ENCODE measurements around the gene USP53. TPM values are rescaled to one million over a fixed set of nuclear protein-coding genes. Genes with fewer than 3 reads are reported as not detected.

USP53 gene
- total and polyA plus RNA-seq, 2 donors (not counting 3 experiments of a cell fraction or from before 2014, with no cell fraction given) = 7.8 to 22.8 TPM

- FAIRE-seq = no peak
- no peaks in the 10 kb centered on the region for H3K79me2 ChIP-seq (ENCODE audit: control insufficient read depth, insufficient read depth, low read length)
- no peak overlapping the region for H3K4me3 ChIP-seq (replicated peaks in 1 of 3; ENCODE audit: insufficient read depth in 1 of 3, low read depth in 1 of 3, low read length in 3 of 3)
- H3K27me3 ChIP-seq (ENCODE audit: control insufficient read depth in 2 of 2, insufficient read depth in 2 of 2, low read length in 2 of 2) = no peaks in the 10 kb centered on the region
- H3K9me1 ChIP-seq (replicated peaks; ENCODE audit: control insufficient read depth, extremely low read depth, insufficient read depth, low read length) = peaks cover 2% of the 10 kb centered on the region
- POLR2A ChIA-PET = no interaction called here
- no peak overlapping the region for H3K4me2 ChIP-seq (ENCODE audit: insufficient read depth, low read length)
- dilution Hi-C loops (cut with MboI; ENCODE audit: extremely low pct_ligation_motif_present, low sequenced_read_pairs) (no loop called here), intact Hi-C loops (cut with micrococcal nuclease) (no loop called here)
- H3K9me3 ChIP-seq (replicated peaks; ENCODE audit: control insufficient read depth, insufficient read depth, low read length) = no peaks in the 10 kb centered on the region
- BruUV-seq (replicated peaks) = no TSS peak
- TF ChIP-seq FOS (IDR thresholded peaks at IDR 0.05; ENCODE audit: borderline replicate concordance, insufficient read depth, low read length) (no peak), MYC (IDR thresholded peaks at IDR 0.05; ENCODE audit: low read depth, low read length) (no peak), POLR2A (IDR thresholded peaks at IDR 0.05; ENCODE audit: low read depth, low read length) (no peak), CTCF (IDR thresholded peaks at IDR 0.05; ENCODE audit: extremely low read depth in 1 of 2, insufficient read depth in 1 of 2, low read depth in 1 of 2, low read length in 2 of 2) (no peak), POLR2AphosphoS5 (IDR thresholded peaks at IDR 0.05; ENCODE audit: insufficient read depth, low read depth, low read length) (no peak), MAX (IDR thresholded peaks at IDR 0.05; ENCODE audit: insufficient read depth, insufficient read length) (no peak), JUN (IDR thresholded peaks at IDR 0.05; ENCODE audit: borderline replicate concordance, insufficient read depth, insufficient read length, low read depth) (no peak), EZH2 (IDR thresholded peaks at IDR 0.05; ENCODE audit: borderline replicate concordance, low read depth, low read length, severe bottlenecking) (no peak), GATA2 (IDR thresholded peaks at IDR 0.05; ENCODE audit: insufficient read depth, insufficient read length, low read depth, low read length) (no peak)
- H2AFZ ChIP-seq (ENCODE audit: low read depth, low read length) = no peak overlapping the region
- CTCF ChIA-PET = no interaction called here
- H4K20me1 ChIP-seq (replicated peaks; ENCODE audit: control insufficient read depth, extremely low read depth, insufficient read depth, low read length) = no peaks in the 10 kb centered on the region
- no peaks in the 10 kb centered on the region for H3K4me1 ChIP-seq (ENCODE audit: control insufficient read depth, extremely low read depth, insufficient read depth, low read length)
- no peak overlapping the region for H3K27ac ChIP-seq (ENCODE audit: insufficient read depth, low read depth, low read length)
- peaks cover 4 to 17% of the 10 kb centered on the region in 2 experiments for H3K36me3 ChIP-seq (ENCODE audit: control insufficient read depth in 2 of 2, extremely low read depth in 1 of 2, insufficient read depth in 2 of 2, low read length in 2 of 2)
- no peak for DNase-seq (ENCODE audit: low read depth, low spot score)
- H3K9ac ChIP-seq (replicated peaks; ENCODE audit: extremely low read depth, insufficient read depth, low read length) = no peak overlapping the region
These were observed 48.0 kb downstream of the USP53 start for GRCh38 chr4:119260528-119260927.
